DND-41 (cell line): ENCODE results near the gene FAM193A.
A peak's percentile ranks its signal among the peaks of the same experiment; 100 is the strongest.

Source experiments
- ATAC-seq: fragments of 200-7000 bp; cut with Tn5 transposase; 3 replicates; pipeline ENCODE4 v1.9.1; 2021; ENCODE audit warnings: low read depth; ENCODE audit not compliant: insufficient read depth
- DNase-seq: peaks from one replicate; pipeline ENCODE4 v3.0.0-alpha.2; 2020
- H2AFZ ChIP-seq: 2 replicates; pipeline ENCODE4 v1.6.0; 2012; ENCODE audit warnings: low read depth, low read length
- H3K27ac ChIP-seq: 2 replicates; pipeline ENCODE4 v1.5.1; 2012; ENCODE audit warnings: low read length, inconsistent platforms
- H3K27me3 ChIP-seq: fragments of 200-600 bp; sonication (generic); 2 replicates; pipeline ENCODE4 v1.6.0; 2012; ENCODE audit warnings: low read length, mild to moderate bottlenecking, inconsistent platforms; ENCODE audit not compliant: insufficient read depth, poor library complexity
- H3K36me3 ChIP-seq: 2 replicates; pipeline ENCODE4 v1.5.1; 2012; ENCODE audit warnings: low read length, inconsistent platforms; ENCODE audit not compliant: insufficient read depth
- H3K4me1 ChIP-seq: 2 replicates; pipeline ENCODE4 v1.5.1; 2012; ENCODE audit warnings: mild to moderate bottlenecking, low read length; ENCODE audit not compliant: insufficient read depth
- H3K4me2 ChIP-seq: 2 replicates; pipeline ENCODE4 v1.6.0; 2012; ENCODE audit warnings: mild to moderate bottlenecking, moderate library complexity, low read length, inconsistent platforms; ENCODE audit not compliant: insufficient read depth
- H3K4me3 ChIP-seq, 2 experiments: fragments of 200-600 bp in 1 of 2; shearing (Covaris generic) in 1 of 2; 2 replicates each; pipeline ENCODE4 v1.5.1; 2012 to 2016; ENCODE audit warnings: inconsistent platforms in 2 of 2, low read length in 2 of 2, mild to moderate bottlenecking in 2 of 2, low read depth in 1 of 2, moderate library complexity in 1 of 2
- H3K79me2 ChIP-seq: 2 replicates; pipeline ENCODE4 v1.6.0; 2012; ENCODE audit warnings: low read length, inconsistent platforms; ENCODE audit not compliant: insufficient read depth
- H3K9ac ChIP-seq: 2 replicates; pipeline ENCODE4 v1.6.0; 2012; ENCODE audit warnings: low read depth, mild to moderate bottlenecking, inconsistent platforms, low read length, moderate library complexity
- H3K9me3 ChIP-seq: 2 replicates; pipeline ENCODE4 v1.5.1; 2012; ENCODE audit warnings: low read length, moderate library complexity, mild to moderate bottlenecking, inconsistent platforms; ENCODE audit not compliant: insufficient read depth, severe bottlenecking
- H4K20me1 ChIP-seq: 2 replicates; pipeline ENCODE4 v1.6.0; 2012; ENCODE audit warnings: low read length; ENCODE audit not compliant: insufficient read depth
- EZH2 ChIP-seq: IDR thresholded peaks from 3 replicates; pipeline ENCODE4 v1.6.1; 2012; ENCODE audit warnings: borderline replicate concordance, low read depth, mild to moderate bottlenecking, moderate library complexity, low read length, inconsistent platforms; ENCODE audit not compliant: severe bottlenecking
- TF ChIP-seq, protein P1 (sequence below): IDR thresholded peaks from 2 replicates; pipeline ENCODE4 v1.5.1; 2012; ENCODE audit warnings: borderline replicate concordance, low read length, moderate library complexity, mild to moderate bottlenecking; ENCODE audit not compliant: poor library complexity, severe bottlenecking; ENCODE audit errors: extremely low read depth

Gene FAM193A

DNA sequence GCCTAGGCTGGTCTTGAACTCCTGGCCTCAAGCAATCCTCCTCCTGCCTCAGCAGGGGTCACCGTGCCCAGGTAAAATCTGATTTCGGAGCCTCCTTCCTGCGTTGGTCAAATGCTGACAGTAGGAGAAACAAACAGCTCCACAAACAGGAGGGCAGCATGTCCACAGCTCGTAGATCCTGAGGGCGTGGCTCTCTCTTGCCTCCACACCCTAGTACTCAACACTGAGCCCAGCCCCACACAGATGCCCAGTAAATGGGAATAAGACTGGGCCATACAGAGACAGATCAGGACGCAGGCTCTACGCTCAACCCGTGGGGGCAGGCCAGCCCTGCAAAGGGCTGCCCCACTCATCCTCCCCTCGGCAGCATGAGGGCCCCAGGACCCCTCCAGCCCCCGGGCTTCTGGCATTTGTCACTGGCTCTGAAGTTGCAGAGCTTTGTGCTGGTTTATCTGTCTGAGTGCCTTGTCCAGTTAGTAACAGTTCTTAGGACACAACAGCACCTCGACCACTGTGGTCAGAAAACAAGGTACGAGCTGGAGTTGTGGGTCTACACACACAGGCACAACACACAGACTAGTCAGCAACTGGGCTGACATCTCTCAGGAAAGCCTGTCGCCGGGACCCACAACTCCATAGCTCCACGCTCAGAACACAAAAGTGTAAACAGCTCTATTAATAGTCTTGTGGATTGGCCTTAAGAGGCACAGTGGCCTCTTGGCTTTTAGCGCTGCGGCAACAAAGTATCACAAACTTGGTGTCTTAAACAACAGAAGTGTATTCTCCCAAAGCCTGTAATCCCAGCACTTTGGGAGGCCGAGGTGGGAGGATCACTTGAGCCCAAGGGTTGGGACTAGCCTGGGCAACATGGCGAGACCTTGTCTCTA, 214.5 kb downstream of the FAM193A start:
- TF ChIP-seq EZH2: no peak
- TF ChIP-seq, protein P1, sequence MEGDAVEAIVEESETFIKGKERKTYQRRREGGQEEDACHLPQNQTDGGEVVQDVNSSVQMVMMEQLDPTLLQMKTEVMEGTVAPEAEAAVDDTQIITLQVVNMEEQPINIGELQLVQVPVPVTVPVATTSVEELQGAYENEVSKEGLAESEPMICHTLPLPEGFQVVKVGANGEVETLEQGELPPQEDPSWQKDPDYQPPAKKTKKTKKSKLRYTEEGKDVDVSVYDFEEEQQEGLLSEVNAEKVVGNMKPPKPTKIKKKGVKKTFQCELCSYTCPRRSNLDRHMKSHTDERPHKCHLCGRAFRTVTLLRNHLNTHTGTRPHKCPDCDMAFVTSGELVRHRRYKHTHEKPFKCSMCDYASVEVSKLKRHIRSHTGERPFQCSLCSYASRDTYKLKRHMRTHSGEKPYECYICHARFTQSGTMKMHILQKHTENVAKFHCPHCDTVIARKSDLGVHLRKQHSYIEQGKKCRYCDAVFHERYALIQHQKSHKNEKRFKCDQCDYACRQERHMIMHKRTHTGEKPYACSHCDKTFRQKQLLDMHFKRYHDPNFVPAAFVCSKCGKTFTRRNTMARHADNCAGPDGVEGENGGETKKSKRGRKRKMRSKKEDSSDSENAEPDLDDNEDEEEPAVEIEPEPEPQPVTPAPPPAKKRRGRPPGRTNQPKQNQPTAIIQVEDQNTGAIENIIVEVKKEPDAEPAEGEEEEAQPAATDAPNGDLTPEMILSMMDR: no peak
- DNase-seq (no peak), ATAC-seq (no peak)
- peaks cover 10% of the 10 kb centered on the region for H4K20me1 ChIP-seq
- no peak overlapping the region for H3K27ac ChIP-seq
- H3K9ac ChIP-seq: no peak overlapping the region
- no peak overlapping the region for H3K4me3 ChIP-seq
- H3K27me3 ChIP-seq: no peaks in the 10 kb centered on the region
- peaks cover 26% of the 10 kb centered on the region for H3K36me3 ChIP-seq
- no peak overlapping the region for H2AFZ ChIP-seq
- H3K9me3 ChIP-seq: no peaks in the 10 kb centered on the region
- peaks cover 49% of the 10 kb centered on the region for H3K79me2 ChIP-seq
- no peak overlapping the region for H3K4me2 ChIP-seq
- H3K4me1 ChIP-seq: peaks cover 12% of the 10 kb centered on the region

DNA sequence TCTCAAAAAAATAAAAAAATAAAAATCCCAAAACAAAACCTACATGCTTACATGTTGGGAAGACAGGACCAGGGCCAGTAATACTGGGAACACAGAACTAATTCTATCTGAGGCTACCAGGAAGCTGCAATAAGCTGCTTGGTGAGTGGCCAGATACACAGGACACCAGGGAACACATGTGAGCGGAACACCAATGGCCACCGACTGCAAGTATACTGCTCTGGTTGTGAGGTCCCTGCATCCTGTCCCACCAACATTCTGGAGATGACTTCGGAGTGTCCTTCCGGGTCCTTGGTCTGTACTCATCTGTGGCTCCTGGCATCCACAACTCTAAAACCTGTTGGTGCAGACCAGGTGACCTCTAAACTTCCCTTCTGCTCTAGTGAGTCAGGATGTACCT, 217.0 kb downstream of the FAM193A start:
- peaks cover 7% of the 10 kb centered on the region; the same call in 1 of the 2 replicates for H3K36me3 ChIP-seq
- no peak overlapping the region for H2AFZ ChIP-seq
- H4K20me1 ChIP-seq: peaks cover 13% of the 10 kb centered on the region
- no peak for DNase-seq
- H3K4me2 ChIP-seq: no peak overlapping the region
- H3K4me1 ChIP-seq: peaks cover 17% of the 10 kb centered on the region
- TF ChIP-seq, protein P1: no peak
- no peak for TF ChIP-seq EZH2
- ATAC-seq: no peak
- no peak overlapping the region for H3K4me3 ChIP-seq
- H3K79me2 ChIP-seq: peaks cover 49% of the 10 kb centered on the region
- H3K27me3 ChIP-seq: no peaks in the 10 kb centered on the region
- no peak overlapping the region for H3K9ac ChIP-seq
- no peak overlapping the region for H3K27ac ChIP-seq
- no peaks in the 10 kb centered on the region for H3K9me3 ChIP-seq

DNA sequence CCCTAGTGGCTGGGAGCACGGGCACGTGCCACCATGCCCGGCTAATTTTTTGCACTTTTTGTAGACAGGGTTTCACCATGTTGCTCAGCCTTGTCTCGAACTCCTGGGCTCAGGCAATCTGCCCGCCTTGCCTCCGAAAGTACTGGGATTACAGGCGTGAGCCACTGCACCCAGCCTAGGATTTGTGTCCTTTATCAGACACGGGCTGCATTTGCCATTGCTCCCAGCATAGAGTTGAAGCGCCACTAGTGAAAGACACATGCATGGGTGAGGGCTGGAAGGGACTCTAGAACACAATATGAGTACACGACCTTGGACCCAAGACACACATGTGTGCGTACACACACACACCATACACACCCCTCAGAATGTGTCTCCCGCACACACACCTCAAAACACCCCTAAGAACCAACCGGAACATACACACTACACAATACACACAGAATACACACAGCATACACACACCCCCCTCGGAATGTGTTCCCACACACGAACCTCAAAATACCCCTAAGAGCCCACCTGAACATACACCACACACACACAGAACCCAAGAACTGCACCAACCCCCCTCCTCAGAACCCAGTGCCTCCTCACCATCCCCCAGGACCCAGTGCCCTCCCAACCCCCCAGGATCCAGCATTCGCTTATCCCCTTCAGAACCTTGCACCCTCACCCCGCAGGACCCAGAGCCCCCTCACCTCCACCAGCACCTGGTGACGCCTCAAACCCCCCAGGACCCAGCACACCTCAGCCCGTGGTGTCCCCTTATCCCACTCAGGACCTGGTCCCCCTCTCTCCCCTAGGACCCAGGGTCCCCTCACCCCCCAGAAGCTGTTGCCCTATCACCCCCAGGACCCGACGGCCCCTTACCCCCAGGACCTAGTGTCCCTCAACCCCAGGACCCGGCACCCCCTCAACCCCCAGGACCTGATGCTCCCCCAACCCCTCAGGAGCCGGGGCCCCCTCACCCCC, 218.7 kb downstream of the FAM193A start:
- Histone ChIP-seq H3K27ac (peak overlapping the region; percentile 71; the same call in 1 of the 2 replicates), H3K36me3 (peaks cover 7% of the 10 kb centered on the region; the same call in 1 of the 2 replicates), H3K27me3 (no peaks in the 10 kb centered on the region), H2AFZ (peak overlapping the region; percentile 90), H3K9me3 (no peaks in the 10 kb centered on the region), H3K79me2 (peaks cover 42% of the 10 kb centered on the region), H3K9ac (peak overlapping the region; percentile 85), H3K4me3 (peak overlapping the region; percentile 67 to 94), H3K4me1 (peaks cover 17% of the 10 kb centered on the region), H3K4me2 (peak overlapping the region; percentile 88), H4K20me1 (peaks cover 13% of the 10 kb centered on the region)
- DNase-seq: no peak
- TF ChIP-seq EZH2: no peak
- TF ChIP-seq, protein P1: no peak
- no peak for ATAC-seq
